Prostate gland (tissue), 2 donors: Measurements from ENCODE around the gene TSHB. TPM values are rescaled to one million over a fixed set of nuclear protein-coding genes. Genes with fewer than 3 reads are reported as not detected.

ENCODE experiments used
- DNase-seq: peaks from one replicate; pipeline ENCODE4 v3.0.0-alpha.2; 2019; ENCODE audit warnings: low spot score
- H3K27ac ChIP-seq, 2 donors: fragments of 200-600 bp; sonication (generic); 2 replicates each; pipeline ENCODE4 v1.5.1; 2017 to 2019
- H3K27me3 ChIP-seq: fragments of 200-600 bp; sonication (generic); replicated peaks from 2 replicates; pipeline ENCODE4 v1.5.1; 2019; ENCODE audit not compliant: insufficient read depth
- H3K36me3 ChIP-seq, 2 donors: fragments of 200-600 bp; sonication (generic); 1 replicate in 1 of 2; 2 replicates in 1 of 2; pipeline versions ENCODE4 v1.5.1 to v1.8.1; 2017 to 2019
- H3K4me1 ChIP-seq: fragments of 200-600 bp; sonication (generic); replicated peaks from 2 replicates; pipeline ENCODE4 v1.5.1; 2019
- H3K4me3 ChIP-seq, 2 donors: fragments of 200-600 bp; sonication (generic); 2 replicates each; pipeline ENCODE4 v1.5.1; 2017 to 2019
- H3K9me3 ChIP-seq: fragments of 200-600 bp; sonication (generic); 2 replicates; pipeline ENCODE4 v1.5.1; 2017
- POLR2A ChIP-seq: fragments of 450-650 bp; IDR thresholded peaks from one replicate; pipeline ENCODE4 v1.6.1; 2016; ENCODE audit warnings: antibody characterized with exemption, mild to moderate bottlenecking
- POLR2AphosphoS5 ChIP-seq: sonication (generic); formaldehyde crosslinking; IDR thresholded peaks from one replicate; pipeline ENCODE4 v1.6.1; 2017; ENCODE audit warnings: antibody characterized with exemption
- WGBS: methylation state at CpG from one replicate; pipeline ENCODE4 v1.1.5; 2018; 5-methylcytosine and 5-hydroxymethylcytosine counted together
- intact Hi-C: fragments of 100-400 bp; cut with DNase I; formaldehyde crosslinking; loops from one replicate; pipeline ENCODE4 v1.14.2; 2022
- total RNA-seq, 2 donors: library from RNA; depleted of rRNA; stranded (reverse); fragments of >200 nt; gene quantifications; one replicate each; pipeline ENCODE4 v1.1.0, GENCODE V29; 2016
- TF ChIP-seq, protein P1 (sequence below), 4 experiments: fragments of 200-600 bp in 2 of 4; fragments of 450-650 bp in 2 of 4; sonication (generic) in 2 of 4; IDR thresholded peaks; 1 replicate in 3 of 4; 2 replicates in 1 of 4; pipeline ENCODE4 v1.5.1; 2016 to 2019; ENCODE audit warnings: antibody characterized with exemption in 4 of 4, mild to moderate bottlenecking in 2 of 4, moderate library complexity in 2 of 4

The TSHB gene
- not detected for total RNA-seq

DNA sequence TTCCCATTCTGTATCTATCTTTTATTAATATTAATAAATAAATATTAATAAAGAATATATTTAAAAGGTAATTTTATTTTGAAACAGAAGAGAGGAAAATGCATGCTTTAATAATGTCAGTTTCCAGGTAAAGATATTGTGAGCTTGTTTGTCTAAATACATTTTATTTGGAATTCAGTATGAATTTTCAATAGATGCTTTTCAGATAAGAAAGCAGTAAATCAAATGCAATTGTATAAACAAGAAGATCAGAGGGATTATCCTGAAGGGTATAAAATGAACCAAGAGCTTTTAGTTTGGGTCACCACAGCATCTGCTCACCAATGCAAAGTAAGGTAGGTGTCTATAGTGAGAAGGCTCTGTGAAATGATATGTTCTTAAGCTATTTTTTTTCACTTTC is at the start of gene TSHB:
Gene TSHB (plus strand): TSS at position 301 of the 400 bp plus-strand sequence. CDS start 3,537 bp downstream, outside the sequence.
- Histone ChIP-seq H3K4me1 (no peaks in the 10 kb centered on the region), H3K27me3 (no peaks in the 10 kb centered on the region), H3K36me3 (no peaks in the 10 kb centered on the region), H3K27ac (no peak within 1 kb of the TSS), H3K4me3 (no peak within 1 kb of the TSS), H3K9me3 (no peaks in the 10 kb centered on the region)
- no peak for DNase-seq
- intact Hi-C loops: no loop called here
- TF ChIP-seq POLR2A: no peak
- no peak for TF ChIP-seq POLR2AphosphoS5
- TF ChIP-seq, protein P1, sequence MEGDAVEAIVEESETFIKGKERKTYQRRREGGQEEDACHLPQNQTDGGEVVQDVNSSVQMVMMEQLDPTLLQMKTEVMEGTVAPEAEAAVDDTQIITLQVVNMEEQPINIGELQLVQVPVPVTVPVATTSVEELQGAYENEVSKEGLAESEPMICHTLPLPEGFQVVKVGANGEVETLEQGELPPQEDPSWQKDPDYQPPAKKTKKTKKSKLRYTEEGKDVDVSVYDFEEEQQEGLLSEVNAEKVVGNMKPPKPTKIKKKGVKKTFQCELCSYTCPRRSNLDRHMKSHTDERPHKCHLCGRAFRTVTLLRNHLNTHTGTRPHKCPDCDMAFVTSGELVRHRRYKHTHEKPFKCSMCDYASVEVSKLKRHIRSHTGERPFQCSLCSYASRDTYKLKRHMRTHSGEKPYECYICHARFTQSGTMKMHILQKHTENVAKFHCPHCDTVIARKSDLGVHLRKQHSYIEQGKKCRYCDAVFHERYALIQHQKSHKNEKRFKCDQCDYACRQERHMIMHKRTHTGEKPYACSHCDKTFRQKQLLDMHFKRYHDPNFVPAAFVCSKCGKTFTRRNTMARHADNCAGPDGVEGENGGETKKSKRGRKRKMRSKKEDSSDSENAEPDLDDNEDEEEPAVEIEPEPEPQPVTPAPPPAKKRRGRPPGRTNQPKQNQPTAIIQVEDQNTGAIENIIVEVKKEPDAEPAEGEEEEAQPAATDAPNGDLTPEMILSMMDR (IDR thresholded peaks at IDR 0.05): no peak

- intact Hi-C loops: loop anchor here (5.0 kb wide), 1 partner anchor 75 kb away; no protein-coding TSS in a partner anchor
- no peaks in the 10 kb centered on the region for H3K9me3 ChIP-seq
- 47% methylated on average over 1 of the region's 1 CpG for WGBS
- H3K4me1 ChIP-seq: no peaks in the 10 kb centered on the region
- TF ChIP-seq, protein P1 (IDR thresholded peaks at IDR 0.05): no peak
- no peak for TF ChIP-seq POLR2A
- TF ChIP-seq POLR2AphosphoS5: no peak
- H3K27ac ChIP-seq: no peak overlapping the region
- H3K27me3 ChIP-seq: no peaks in the 10 kb centered on the region
- H3K4me3 ChIP-seq: no peak overlapping the region
- no peak for DNase-seq
- H3K36me3 ChIP-seq: no peaks in the 10 kb centered on the region
These were observed 47.4 kb upstream of the TSHB start for GRCh38 chr1:114982251-114982650.

- no peaks in the 10 kb centered on the region for H3K4me1 ChIP-seq
- no peak overlapping the region for H3K4me3 ChIP-seq
- TF ChIP-seq POLR2AphosphoS5 (no peak), POLR2A (no peak)
- TF ChIP-seq, protein P1 (IDR thresholded peaks at IDR 0.05): no peak
- no peaks in the 10 kb centered on the region for H3K27me3 ChIP-seq
- H3K9me3 ChIP-seq: no peaks in the 10 kb centered on the region
- no peak for DNase-seq
- no peaks in the 10 kb centered on the region for H3K36me3 ChIP-seq
- intact Hi-C loops: no loop called here
- H3K27ac ChIP-seq: no peak overlapping the region
These were observed 43.3 kb upstream of the TSHB start for GRCh38 chr1:114986286-114986685.

- H3K36me3 ChIP-seq: no peaks in the 10 kb centered on the region
- H3K4me1 ChIP-seq: no peaks in the 10 kb centered on the region
- H3K27me3 ChIP-seq: no peaks in the 10 kb centered on the region
- intact Hi-C loops: no loop called here
- DNase-seq: no peak
- H3K9me3 ChIP-seq: no peaks in the 10 kb centered on the region
- 82% methylated on average over 1 of the region's 1 CpG for WGBS
- H3K4me3 ChIP-seq: no peak overlapping the region
- TF ChIP-seq POLR2AphosphoS5 (no peak), POLR2A (no peak)
- TF ChIP-seq, protein P1 (IDR thresholded peaks at IDR 0.05): no peak
- H3K27ac ChIP-seq: no peak overlapping the region
These were observed 41.5 kb upstream of the TSHB start for GRCh38 chr1:114988095-114988494.

DNA sequence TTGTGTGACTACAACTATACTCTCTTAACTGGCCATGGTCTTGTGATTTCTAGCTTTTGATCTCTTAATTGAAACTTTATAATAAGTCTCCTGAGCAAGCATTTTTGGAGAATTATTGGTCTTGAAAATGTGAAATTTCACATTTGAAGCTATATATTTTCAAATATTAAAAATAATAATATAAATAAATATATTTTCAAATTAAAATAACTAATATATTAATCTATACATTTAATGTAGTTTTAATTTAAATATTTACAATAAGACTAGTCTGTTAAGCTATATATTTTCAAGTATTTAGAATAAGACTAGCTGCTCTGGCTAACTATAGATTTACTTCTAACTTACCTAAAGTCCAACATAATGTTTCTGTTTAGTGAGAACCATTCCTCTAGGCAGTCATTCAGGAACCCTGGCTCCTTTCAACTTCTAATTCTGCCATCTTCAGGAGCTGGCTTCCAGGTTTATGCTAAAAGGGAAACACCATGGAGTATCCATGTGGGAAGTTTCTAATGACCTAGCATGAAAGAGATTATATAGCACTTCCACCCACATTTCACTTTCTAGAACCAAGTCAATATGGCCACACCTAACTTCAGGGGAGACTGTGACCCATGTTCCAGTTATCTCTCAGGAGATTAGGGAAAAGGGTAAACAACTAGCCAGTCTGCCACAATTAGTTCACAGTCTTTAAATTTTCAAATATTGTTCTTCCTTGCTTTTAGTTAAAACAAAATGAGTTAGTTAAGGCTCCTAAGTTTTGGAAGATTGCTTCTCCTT is 31.9 kb upstream of the TSHB start:
- intact Hi-C loops: no loop called here
- Histone ChIP-seq H3K27ac (no peak overlapping the region), H3K36me3 (no peaks in the 10 kb centered on the region), H3K4me1 (no peaks in the 10 kb centered on the region), H3K27me3 (no peaks in the 10 kb centered on the region), H3K4me3 (no peak overlapping the region), H3K9me3 (no peaks in the 10 kb centered on the region)
- DNase-seq: no peak
- TF ChIP-seq POLR2A (no peak), POLR2AphosphoS5 (no peak)
- TF ChIP-seq, protein P1 (IDR thresholded peaks at IDR 0.05): no peak
